ENCODE data around the gene MUC5B. TPM values are rescaled to one million over a fixed set of nuclear protein-coding genes. Genes with fewer than 3 reads are reported as not detected.

Gene MUC5B
- total RNA-seq, 1 donor from 2014 or later, result not detected

- Mint-ChIP-seq H3K4me1 (peaks cover 2% of the 10 kb centered on the region), H3K27ac (no peak overlapping the region), H3K4me3 (no peak overlapping the region), H3K36me3 (no peaks in the 10 kb centered on the region), H3K27me3 (ENCODE audit: insufficient read depth, low read depth) (peaks cover 6% of the 10 kb centered on the region), H3K9me3 (no peaks in the 10 kb centered on the region)
- no peaks in the 10 kb centered on the region for H3K79me2 ChIP-seq (ENCODE audit: low read depth)
- H4K20me1 ChIP-seq (ENCODE audit: low read depth), result peaks cover 6% of the 10 kb centered on the region
- H3K9ac ChIP-seq, result no peak overlapping the region
- no peaks in the 10 kb centered on the region for H3K9me3 ChIP-seq (ENCODE audit: low read depth)
- no peaks in the 10 kb centered on the region for H3K4me1 ChIP-seq
- H3F3A ChIP-seq (ENCODE audit: low read depth), result no peaks in the 10 kb centered on the region
- H3K4me3 ChIP-seq, result no peak overlapping the region
- no peak for DNase-seq (ENCODE audit: low spot score)
- no peak for TF ChIP-seq EZH2phosphoT487 (IDR thresholded peaks at IDR 0.05)
- no peak for TF ChIP-seq CTCF (IDR thresholded peaks at IDR 0.05)
- no peak for TF ChIP-seq EZH2 (IDR thresholded peaks at IDR 0.05)
- no peak overlapping the region for H3K4me2 ChIP-seq
- H2AFZ ChIP-seq (replicated peaks), result no peak overlapping the region
- H3K27ac ChIP-seq, result no peak overlapping the region
- H3K36me3 ChIP-seq, result no peaks in the 10 kb centered on the region
- no peaks in the 10 kb centered on the region for H3K27me3 ChIP-seq
Measured at GRCh38 chr11:1234054-1234720, 11.3 kb downstream of the MUC5B start.

DNA sequence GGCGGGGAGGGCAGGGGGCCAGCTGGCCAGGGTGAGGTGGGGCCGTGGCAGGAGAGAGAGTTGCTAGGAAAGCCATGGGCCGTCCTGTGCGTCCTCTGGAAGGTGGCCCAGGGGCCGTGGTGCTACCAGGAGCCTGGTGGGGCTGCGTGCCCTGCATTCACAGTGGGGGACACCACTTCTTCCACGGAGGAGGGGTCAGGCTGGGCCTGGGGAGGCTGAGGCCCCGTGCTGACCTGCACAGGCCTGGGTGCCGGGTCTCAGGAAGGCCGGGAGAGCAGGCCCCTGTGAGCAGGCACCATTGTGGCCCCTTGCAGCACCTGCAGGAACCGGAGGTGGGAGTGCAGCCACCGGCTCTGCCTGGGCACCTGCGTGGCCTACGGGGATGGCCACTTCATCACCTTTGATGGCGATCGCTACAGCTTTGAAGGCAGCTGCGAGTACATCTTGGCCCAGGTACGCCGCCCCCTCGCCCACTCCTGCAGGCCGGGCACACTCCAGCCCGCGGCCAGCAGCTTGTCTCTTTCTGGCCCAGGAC, 12.0 kb downstream of the MUC5B start:
- H3K4me3 ChIP-seq, result no peak overlapping the region
- H3K27me3 Mint-ChIP-seq (ENCODE audit: insufficient read depth, low read depth), result peaks cover 6% of the 10 kb centered on the region
- peak; percentile 1 for DNase-seq (ENCODE audit: low spot score)
- H3K4me2 ChIP-seq, result no peak overlapping the region
- peaks cover 2% of the 10 kb centered on the region for H3K4me1 Mint-ChIP-seq
- H3K36me3 ChIP-seq, result no peaks in the 10 kb centered on the region
- H3K79me2 ChIP-seq (ENCODE audit: low read depth), result no peaks in the 10 kb centered on the region
- no peak overlapping the region for H2AFZ ChIP-seq (replicated peaks)
- H3K9ac ChIP-seq, result no peak overlapping the region
- no peaks in the 10 kb centered on the region for H3K27me3 ChIP-seq
- no peak overlapping the region for H3K4me3 Mint-ChIP-seq
- no peaks in the 10 kb centered on the region for H3K36me3 Mint-ChIP-seq
- no peaks in the 10 kb centered on the region for H3K4me1 ChIP-seq
- no peak overlapping the region for H3K27ac ChIP-seq
- H3K27ac Mint-ChIP-seq, result no peak overlapping the region
- no peaks in the 10 kb centered on the region for H3F3A ChIP-seq (ENCODE audit: low read depth)
- H4K20me1 ChIP-seq (ENCODE audit: low read depth), result peaks cover 6% of the 10 kb centered on the region
- H3K9me3 Mint-ChIP-seq, result no peaks in the 10 kb centered on the region
- TF ChIP-seq CTCF (IDR thresholded peaks at IDR 0.05), result no peak
- TF ChIP-seq EZH2 (IDR thresholded peaks at IDR 0.05), result no peak
- no peak for TF ChIP-seq EZH2phosphoT487 (IDR thresholded peaks at IDR 0.05)
- no peaks in the 10 kb centered on the region for H3K9me3 ChIP-seq (ENCODE audit: low read depth)

DNA sequence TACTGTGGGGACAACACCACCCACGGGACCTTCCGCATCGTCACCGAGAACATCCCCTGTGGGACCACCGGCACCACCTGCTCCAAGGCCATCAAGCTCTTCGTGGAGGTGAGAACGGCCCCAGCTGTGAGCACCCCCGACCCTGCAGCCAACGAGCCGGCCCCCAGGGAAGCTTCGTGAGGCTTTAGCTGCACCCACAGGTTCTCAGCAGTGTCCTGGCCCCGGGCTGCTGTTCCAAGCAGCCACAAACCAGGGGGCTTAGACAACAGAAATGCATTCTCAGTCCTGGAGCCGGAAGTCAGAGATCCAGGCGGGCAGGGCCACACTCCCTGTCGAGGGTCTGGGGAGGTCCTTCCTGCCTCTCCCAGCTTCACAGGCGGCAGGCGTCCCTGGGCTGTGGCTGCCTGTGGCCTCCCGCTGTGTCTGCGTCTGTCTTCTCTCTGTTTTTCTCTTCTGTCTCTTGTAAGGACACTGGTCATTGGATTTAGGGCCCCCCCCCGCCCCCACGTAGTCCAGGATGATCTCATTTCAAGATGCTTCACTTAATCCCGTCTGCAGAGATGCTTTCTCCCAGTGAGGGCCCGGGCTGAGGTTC, 12.5 kb downstream of the MUC5B start:
- no peaks in the 10 kb centered on the region for H3K36me3 Mint-ChIP-seq

More for the DNA sequence above, 12.5 kb downstream of the MUC5B start:
- peaks cover 7% of the 10 kb centered on the region for H3K27me3 Mint-ChIP-seq (ENCODE audit: insufficient read depth, low read depth)
- H4K20me1 ChIP-seq (ENCODE audit: low read depth), result peaks cover 6% of the 10 kb centered on the region
- H3K9me3 Mint-ChIP-seq, result no peaks in the 10 kb centered on the region
- H3K9me3 ChIP-seq (ENCODE audit: low read depth), result no peaks in the 10 kb centered on the region
- no peak overlapping the region for H3K4me3 ChIP-seq
- H3K79me2 ChIP-seq (ENCODE audit: low read depth), result no peaks in the 10 kb centered on the region
- H3K27ac Mint-ChIP-seq, result peak overlapping the region; percentile 22
- no peak for TF ChIP-seq EZH2 (IDR thresholded peaks at IDR 0.05)
- TF ChIP-seq CTCF (IDR thresholded peaks at IDR 0.05), result no peak
- no peak for TF ChIP-seq EZH2phosphoT487 (IDR thresholded peaks at IDR 0.05)
- no peaks in the 10 kb centered on the region for H3K36me3 ChIP-seq
- H3K4me2 ChIP-seq, result no peak overlapping the region
- DNase-seq (ENCODE audit: low spot score), result peak; percentile 17
- no peak overlapping the region for H3K27ac ChIP-seq
- H3F3A ChIP-seq (ENCODE audit: low read depth), result no peaks in the 10 kb centered on the region
- peaks cover 2% of the 10 kb centered on the region for H3K4me1 Mint-ChIP-seq
- H3K9ac ChIP-seq, result no peak overlapping the region
- H3K4me1 ChIP-seq, result no peaks in the 10 kb centered on the region
- H2AFZ ChIP-seq (replicated peaks), result no peak overlapping the region
- H3K4me3 Mint-ChIP-seq, result no peak overlapping the region
- H3K27me3 ChIP-seq, result no peaks in the 10 kb centered on the region

Measured in neural progenitor cell (in vitro differentiated cells).